GM13977 (cell line): ENCODE data around the gene AGAP1.

ENCODE experiments used
- DNase-seq: peaks from one replicate; pipeline ENCODE4 v3.0.0; 2012; ENCODE audit warnings: low spot score
- CTCF ChIP-seq: IDR thresholded peaks from 2 replicates; pipeline ENCODE4 v1.5.1; 2012; ENCODE audit warnings: mild to moderate bottlenecking, control low read depth; ENCODE audit not compliant: insufficient read depth; ENCODE audit errors: extremely low read depth, missing control alignments
- in situ Hi-C: fragments of 300-500 bp; cut with MboI; formaldehyde crosslinking; loops from one replicate; pipeline ENCODE4 v1.12.0; 2022; ENCODE audit warnings: low sequenced_read_pairs, low pct_unique_long_range_greater_than_20kb, mixed read lengths, inconsistent platforms; ENCODE audit not compliant: unreplicated experiment

Gene AGAP1

GRCh38 chr2:236040600-236041328 lies 546.9 kb downstream of the AGAP1 start:
- TF ChIP-seq CTCF: no peak
- DNase-seq: no peak

GRCh38 chr2:236041616-236042015 lies 547.8 kb downstream of the AGAP1 start:
- no peak for DNase-seq
- TF ChIP-seq CTCF: no peak
- in situ Hi-C loops: no loop called here

More at GRCh38 chr2:236040600-236041328, 546.9 kb downstream of the AGAP1 start:
- in situ Hi-C loops: no loop called here

- DNase-seq: no peak
- TF ChIP-seq CTCF: no peak
Measured at GRCh38 chr2:236042087-236042486, 548.2 kb downstream of the AGAP1 start.

GRCh38 chr2:236044191-236044590 lies 550.3 kb downstream of the AGAP1 start:
- in situ Hi-C loops: no loop called here
- no peak for TF ChIP-seq CTCF
- no peak for DNase-seq

More at GRCh38 chr2:236042087-236042486, 548.2 kb downstream of the AGAP1 start:
- in situ Hi-C loops: no loop called here

GRCh38 chr2:236045251-236046235 lies 551.7 kb downstream of the AGAP1 start:
- no peak for TF ChIP-seq CTCF
- in situ Hi-C loops: no loop called here
- DNase-seq: no peak

- in situ Hi-C loops: no loop called here
- DNase-seq: no peak
- no peak for TF ChIP-seq CTCF
Measured at GRCh38 chr2:236046715-236047114, 552.9 kb downstream of the AGAP1 start.
